HepG2 (cell line): ENCODE measurements around the gene PP2D1.

Experiments used
- CTCF ChIP-seq: sonication (generic); formaldehyde crosslinking; IDR thresholded peaks from 2 replicates; pipeline ENCODE4 v1.5.0; 2020; ENCODE audit warnings: mild to moderate bottlenecking, missing genetic modification reagents, moderate library complexity
- E2F5 ChIP-seq: sonication (generic); formaldehyde crosslinking; conservative IDR thresholded peaks from 2 replicates; pipeline ENCODE4 v1.4.0; 2020; ENCODE audit warnings: missing genetic modification reagents
- EZH2 ChIP-seq: conservative IDR thresholded peaks from 2 replicates; pipeline ENCODE4 v1.6.1; 2012; ENCODE audit warnings: mild to moderate bottlenecking, low read depth, low read length, moderate library complexity
- GMEB1 ChIP-seq: sonication (generic); formaldehyde crosslinking; IDR thresholded peaks from 2 replicates; pipeline ENCODE4 v1.5.1; 2020; ENCODE audit warnings: missing genetic modification reagents, mild to moderate bottlenecking, borderline replicate concordance
- HDAC6 ChIP-seq: fragments of 200-600 bp; sonication (generic); IDR thresholded peaks from 2 replicates; pipeline ENCODE4 v1.7.0; 2017; ENCODE audit warnings: mild to moderate bottlenecking, antibody characterized with exemption, low read length, low read depth
- HHEX ChIP-seq: IDR thresholded peaks from 2 replicates; pipeline ENCODE4 v1.6.1; 2016; ENCODE audit warnings: control low read depth
- NR1H2 ChIP-seq: sonication (generic); formaldehyde crosslinking; IDR thresholded peaks from 2 replicates; pipeline ENCODE4 v1.8.1; 2022; ENCODE audit warnings: low read depth, missing genetic modification reagents, borderline replicate concordance
- RAD21 ChIP-seq: fragments of 450-650 bp; formaldehyde crosslinking; IDR thresholded peaks from 2 replicates; pipeline ENCODE4 v1.5.0; 2020; ENCODE audit warnings: mild to moderate bottlenecking
- TEAD2 ChIP-seq: sonication (generic); formaldehyde crosslinking; IDR thresholded peaks from 2 replicates; pipeline ENCODE4 v1.9.0; 2021; ENCODE audit warnings: missing genetic modification reagents
- THAP7 ChIP-seq: sonication (generic); formaldehyde crosslinking; IDR thresholded peaks from 2 replicates; pipeline ENCODE4 v1.8.1; 2023; ENCODE audit warnings: mild to moderate bottlenecking, missing genetic modification reagents
- ZBTB7A ChIP-seq: sonication (generic); formaldehyde crosslinking; IDR thresholded peaks from 2 replicates; pipeline ENCODE4 v1.8.0; 2022; ENCODE audit warnings: mild to moderate bottlenecking, missing genetic modification reagents
- ZFX ChIP-seq: sonication (generic); formaldehyde crosslinking; IDR thresholded peaks from 2 replicates; pipeline ENCODE4 v1.4.0; 2020; ENCODE audit warnings: mild to moderate bottlenecking, low read depth, missing genetic modification reagents, moderate library complexity
- ZNF354B ChIP-seq: sonication (generic); formaldehyde crosslinking; IDR thresholded peaks from 2 replicates; pipeline ENCODE4 v1.8.0; 2022; ENCODE audit warnings: mild to moderate bottlenecking, missing genetic modification reagents

GRCh38 chr3:19954676-19955075 lies 57.4 kb downstream of the PP2D1 start:
- no peak for TF ChIP-seq THAP7
- no peak for TF ChIP-seq CTCF
- TF ChIP-seq RAD21 (CRISPR knock-in tag): no peak
- TF ChIP-seq E2F5 (CRISPR knock-in tag): no peak
- TF ChIP-seq ZNF354B (CRISPR knock-in tag): no peak
- TF ChIP-seq GMEB1 (CRISPR knock-in tag): no peak
- TF ChIP-seq HHEX: no peak
- no peak for TF ChIP-seq HDAC6
- no peak for TF ChIP-seq TEAD2 (CRISPR knock-in tag)
- no peak for TF ChIP-seq NR1H2 (CRISPR knock-in tag)
- TF ChIP-seq ZFX: no peak
- TF ChIP-seq ZBTB7A (CRISPR knock-in tag): no peak
- TF ChIP-seq EZH2: no peak
